ENCODE measurements around the gene GPA33. TPM values are rescaled to one million over a fixed set of nuclear protein-coding genes. Genes with fewer than 3 reads are reported as not detected.

Gene GPA33
- total RNA-seq, 1 donor, result not detected

- no peak for TF ChIP-seq CTCF (IDR thresholded peaks at IDR 0.05; ENCODE audit: insufficient read depth, low read length)
- no peak for DNase-seq (ENCODE audit: low read depth)
- H3K4me3 ChIP-seq (ENCODE audit: low read depth, low read length), result no peak within 1 kb of the TSS
These were observed 3.8 kb upstream of the GPA33 start, which contains the start of gene STYXL2 for GRCh38 chr1:167093846-167094516. TSS of gene STYXL2 (plus strand) at chr1:167094075. CDS start at chr1:167094850, 775 bp downstream.

- no peak overlapping the region for H3K4me3 ChIP-seq (ENCODE audit: low read depth, low read length)
- TF ChIP-seq CTCF (IDR thresholded peaks at IDR 0.05; ENCODE audit: insufficient read depth, low read length), result no peak
- no peak for DNase-seq (ENCODE audit: low read depth)
These were observed 2.5 kb upstream of the GPA33 start for GRCh38 chr1:167092653-167093052.

- DNase-seq (ENCODE audit: low read depth), result no peak
- no peak for TF ChIP-seq CTCF (IDR thresholded peaks at IDR 0.05; ENCODE audit: insufficient read depth, low read length)
- H3K4me3 ChIP-seq (ENCODE audit: low read depth, low read length), result no peak overlapping the region
These were observed 251 bp downstream of the GPA33 start for GRCh38 chr1:167089939-167090313.

GRCh38 chr1:167088746-167089417, 1.3 kb downstream of the GPA33 start:
- DNase-seq (ENCODE audit: low read depth), result no peak
- H3K4me3 ChIP-seq (ENCODE audit: low read depth, low read length), result no peak overlapping the region
- TF ChIP-seq CTCF (IDR thresholded peaks at IDR 0.05; ENCODE audit: insufficient read depth, low read length), result no peak

- H3K4me3 ChIP-seq (ENCODE audit: low read depth, low read length), result no peak overlapping the region
- no peak for DNase-seq (ENCODE audit: low read depth)
- TF ChIP-seq CTCF (IDR thresholded peaks at IDR 0.05; ENCODE audit: insufficient read depth, low read length), result no peak
These were observed 3.4 kb downstream of the GPA33 start for GRCh38 chr1:167086768-167087167.

GRCh38 chr1:167086033-167086432, 4.1 kb downstream of the GPA33 start:
- no peak for TF ChIP-seq CTCF (IDR thresholded peaks at IDR 0.05; ENCODE audit: insufficient read depth, low read length)
- DNase-seq (ENCODE audit: low read depth), result no peak
- no peak overlapping the region for H3K4me3 ChIP-seq (ENCODE audit: low read depth, low read length)

Measured in fibroblast of the aortic adventitia (primary cell).